ENCODE results near the gene OPCML. TPM values are rescaled to one million over a fixed set of nuclear protein-coding genes. Genes with fewer than 3 reads are reported as not detected.

Gene OPCML
- polyA plus RNA-seq, 1 donor (not counting 4 experiments of a cell fraction or from before 2014, with no cell fraction given), result 0.04 TPM

DNA sequence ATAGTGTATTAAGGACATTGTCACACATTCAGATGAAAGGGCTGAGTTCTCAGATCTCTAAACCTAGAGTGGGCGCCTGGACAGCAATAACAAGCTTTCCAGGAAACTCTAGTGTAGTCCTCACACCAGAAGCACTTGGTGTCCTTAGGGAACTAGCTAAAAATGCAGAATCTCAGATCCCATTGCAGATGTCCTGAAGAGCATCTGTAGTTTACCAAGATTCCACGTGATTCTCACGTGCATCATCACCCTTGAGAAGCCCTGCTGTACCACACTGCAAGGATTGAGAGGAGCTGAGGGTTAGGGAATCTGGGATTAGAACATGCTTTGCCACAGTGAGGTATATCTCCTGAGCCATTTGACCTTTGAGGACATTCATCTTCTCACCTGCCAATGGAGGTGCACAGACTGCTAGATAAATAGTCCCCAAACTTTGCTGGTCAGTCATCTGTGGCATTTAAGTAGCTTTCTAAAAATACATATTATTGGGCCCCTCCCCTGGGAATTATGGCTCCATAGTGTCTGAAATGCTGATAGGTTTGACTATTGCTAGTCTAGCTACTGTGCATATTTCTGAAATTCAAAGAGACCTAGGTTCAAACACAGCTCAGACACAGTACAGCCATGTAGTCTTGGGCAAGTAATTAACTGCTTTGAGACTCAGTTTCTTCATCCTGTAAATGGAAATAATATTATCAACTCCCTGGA is 1068.9 kb downstream of the OPCML start:
- no peak overlapping the region for H3K27ac ChIP-seq (ENCODE audit: control insufficient read depth, insufficient read depth, low read length)
- H3K4me1 ChIP-seq (ENCODE audit: control insufficient read depth, extremely low read depth, insufficient read depth, low read length), result no peaks in the 10 kb centered on the region
- no peaks in the 10 kb centered on the region for H3K9me3 ChIP-seq (ENCODE audit: control insufficient read depth, low read depth, low read length)
- H3K4me2 ChIP-seq (ENCODE audit: control insufficient read depth, extremely low read depth, insufficient read depth, low read depth, low read length), result no peak overlapping the region
- H3K27me3 ChIP-seq (ENCODE audit: control insufficient read depth, extremely low read depth, insufficient read depth, low read length), result no peaks in the 10 kb centered on the region
- no peak overlapping the region for H2AFZ ChIP-seq (ENCODE audit: control insufficient read depth, low read length)
- no peak for DNase-seq (ENCODE audit: low read depth, low spot score)
- H3K36me3 ChIP-seq (ENCODE audit: control insufficient read depth in 2 of 2, extremely low read depth in 1 of 2, insufficient read depth in 2 of 2, low read length in 2 of 2), result no peaks in the 10 kb centered on the region
- H3K79me2 ChIP-seq (ENCODE audit: control insufficient read depth, insufficient read depth, low read length), result no peaks in the 10 kb centered on the region
- dilution Hi-C loops (cut with MboI; ENCODE audit: extremely low pct_ligation_motif_present, low sequenced_read_pairs), result no loop called here
- no peak for FAIRE-seq
- H3K4me3 ChIP-seq (ENCODE audit: control insufficient read depth in 2 of 3, extremely low read depth in 1 of 3, insufficient read depth in 2 of 3, low read depth in 1 of 3, low read length in 3 of 3), result no peak overlapping the region
- no peak for TF ChIP-seq EZH2 (IDR thresholded peaks at IDR 0.05; ENCODE audit: low read length)
- TF ChIP-seq, protein P1, sequence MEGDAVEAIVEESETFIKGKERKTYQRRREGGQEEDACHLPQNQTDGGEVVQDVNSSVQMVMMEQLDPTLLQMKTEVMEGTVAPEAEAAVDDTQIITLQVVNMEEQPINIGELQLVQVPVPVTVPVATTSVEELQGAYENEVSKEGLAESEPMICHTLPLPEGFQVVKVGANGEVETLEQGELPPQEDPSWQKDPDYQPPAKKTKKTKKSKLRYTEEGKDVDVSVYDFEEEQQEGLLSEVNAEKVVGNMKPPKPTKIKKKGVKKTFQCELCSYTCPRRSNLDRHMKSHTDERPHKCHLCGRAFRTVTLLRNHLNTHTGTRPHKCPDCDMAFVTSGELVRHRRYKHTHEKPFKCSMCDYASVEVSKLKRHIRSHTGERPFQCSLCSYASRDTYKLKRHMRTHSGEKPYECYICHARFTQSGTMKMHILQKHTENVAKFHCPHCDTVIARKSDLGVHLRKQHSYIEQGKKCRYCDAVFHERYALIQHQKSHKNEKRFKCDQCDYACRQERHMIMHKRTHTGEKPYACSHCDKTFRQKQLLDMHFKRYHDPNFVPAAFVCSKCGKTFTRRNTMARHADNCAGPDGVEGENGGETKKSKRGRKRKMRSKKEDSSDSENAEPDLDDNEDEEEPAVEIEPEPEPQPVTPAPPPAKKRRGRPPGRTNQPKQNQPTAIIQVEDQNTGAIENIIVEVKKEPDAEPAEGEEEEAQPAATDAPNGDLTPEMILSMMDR (optimal IDR thresholded peaks at IDR 0.05 in 1 of 3, IDR thresholded peaks at IDR 0.05 in 1 of 3, conservative IDR thresholded peaks at IDR 0.05 in 1 of 3; ENCODE audit: extremely low read depth in 1 of 3, insufficient read depth in 2 of 3, low read length in 3 of 3), result no peak
- H3K9ac ChIP-seq (ENCODE audit: control insufficient read depth, extremely low read depth, insufficient read depth, low read length), result no peak overlapping the region
- H4K20me1 ChIP-seq (ENCODE audit: control insufficient read depth, extremely low read depth, insufficient read depth, low read length), result no peaks in the 10 kb centered on the region
- no peaks in the 10 kb centered on the region for H3K9me1 ChIP-seq (ENCODE audit: control insufficient read depth, extremely low read depth, insufficient read depth, low read length)

DNA sequence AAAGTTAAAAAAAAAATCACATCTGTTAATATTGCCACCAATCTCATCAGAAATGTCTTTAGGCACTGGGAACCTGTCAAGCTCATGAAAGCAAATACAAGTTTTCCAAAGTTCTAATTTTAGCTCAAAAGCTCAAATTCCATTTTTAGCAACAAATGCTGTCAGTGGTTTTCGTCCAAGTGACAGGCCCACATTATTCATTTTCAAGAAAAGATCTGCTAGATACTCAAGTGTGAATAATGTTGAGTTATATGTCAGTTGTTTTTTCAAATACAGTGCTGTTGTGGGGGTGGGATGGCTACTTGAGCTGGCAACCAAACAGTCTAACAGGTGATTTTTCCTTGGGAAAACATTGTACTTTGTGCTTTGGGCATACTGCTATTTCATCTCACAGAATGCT is 1072.6 kb downstream of the OPCML start:
- no peak for DNase-seq (ENCODE audit: low read depth, low spot score)
- dilution Hi-C loops (cut with MboI; ENCODE audit: extremely low pct_ligation_motif_present, low sequenced_read_pairs), result no loop called here
- Histone ChIP-seq H3K4me3 (ENCODE audit: control insufficient read depth in 2 of 3, extremely low read depth in 1 of 3, insufficient read depth in 2 of 3, low read depth in 1 of 3, low read length in 3 of 3) (no peak overlapping the region), H3K79me2 (ENCODE audit: control insufficient read depth, insufficient read depth, low read length) (no peaks in the 10 kb centered on the region), H3K27me3 (ENCODE audit: control insufficient read depth, extremely low read depth, insufficient read depth, low read length) (no peaks in the 10 kb centered on the region), H3K4me1 (ENCODE audit: control insufficient read depth, extremely low read depth, insufficient read depth, low read length) (no peaks in the 10 kb centered on the region), H3K4me2 (ENCODE audit: control insufficient read depth, extremely low read depth, insufficient read depth, low read depth, low read length) (no peak overlapping the region), H3K27ac (ENCODE audit: control insufficient read depth, insufficient read depth, low read length) (no peak overlapping the region), H2AFZ (ENCODE audit: control insufficient read depth, low read length) (no peak overlapping the region), H3K9ac (ENCODE audit: control insufficient read depth, extremely low read depth, insufficient read depth, low read length) (no peak overlapping the region), H3K9me3 (ENCODE audit: control insufficient read depth, low read depth, low read length) (no peaks in the 10 kb centered on the region), H3K9me1 (ENCODE audit: control insufficient read depth, extremely low read depth, insufficient read depth, low read length) (no peaks in the 10 kb centered on the region), H3K36me3 (ENCODE audit: control insufficient read depth in 2 of 2, extremely low read depth in 1 of 2, insufficient read depth in 2 of 2, low read length in 2 of 2) (no peaks in the 10 kb centered on the region), H4K20me1 (ENCODE audit: control insufficient read depth, extremely low read depth, insufficient read depth, low read length) (no peaks in the 10 kb centered on the region)
- no peak for TF ChIP-seq EZH2 (IDR thresholded peaks at IDR 0.05; ENCODE audit: low read length)
- TF ChIP-seq, protein P1 (optimal IDR thresholded peaks at IDR 0.05 in 1 of 3, IDR thresholded peaks at IDR 0.05 in 1 of 3, conservative IDR thresholded peaks at IDR 0.05 in 1 of 3; ENCODE audit: extremely low read depth in 1 of 3, insufficient read depth in 2 of 3, low read length in 3 of 3), result no peak
- no peak for FAIRE-seq

Measured in keratinocyte (primary cell).